HepG2 (cell line): ENCODE results near the gene WIZ. TPM values are rescaled to one million over a fixed set of nuclear protein-coding genes. Genes with fewer than 3 reads are reported as not detected.

Experiments
- ATAC-seq: fragments of 200-7000 bp; cut with Tn5 transposase; 3 replicates; pipeline ENCODE4 v1.9.1; 2020; ENCODE audit warnings: mild to moderate bottlenecking, moderate library complexity
- BruUV-seq: library from RNA; stranded (reverse); fragments of 400-500 nt; replicated peaks from 2 replicates; lab custom pipeline; 2021; lab: Mats Ljungman, UMichigan
- CTCF ChIA-PET: fragments of 300-600 bp; formaldehyde crosslinking; extraction: SDS; loops from one replicate; lab custom pipeline; 2021; ENCODE audit warnings: low total read pairs, inconsistent platforms, low intra/inter-chr PET ratio; lab: Yijun Ruan, JAX
- POLR2A ChIA-PET: fragments of 350-600 bp; sonication (Branson Sonifier 250); formaldehyde crosslinking; loops from one replicate; lab custom pipeline; 2020; ENCODE audit warnings: antibody characterized with exemption, inconsistent platforms; lab: Yijun Ruan, JAX
- DNase-seq: peaks from one replicate; pipeline ENCODE4 v3.0.0-alpha.2; 2015; ENCODE audit warnings: low spot score
- FAIRE-seq: peaks from 3 replicates; lab custom pipeline; 2011; peaks lifted over from hg19 to GRCh38; lab: Jason Lieb, UNC
- H2AFZ ChIP-seq: one replicate; pipeline ENCODE4 v1.6.1; 2011; ENCODE audit warnings: low read length, inconsistent platforms
- H3K27ac ChIP-seq: fragments of 300-600 bp; 3 replicates; pipeline ENCODE4 v1.8.0; 2011; ENCODE audit warnings: mixed run types, mild to moderate bottlenecking, mixed read lengths, low read length, inconsistent platforms; ENCODE audit not compliant: insufficient read depth; ENCODE audit errors: extremely low read length
- H3K27me3 ChIP-seq, 2 experiments: fragments of 200-600 bp in 1 of 2; 2 replicates in 1 of 2; 3 replicates in 1 of 2; pipeline versions ENCODE4 v1.6.0 to v1.8.0; 2011; ENCODE audit warnings: low read length in 2 of 2, mild to moderate bottlenecking in 2 of 2, moderate library complexity in 2 of 2, inconsistent platforms in 1 of 2; ENCODE audit not compliant: insufficient read depth in 2 of 2, control insufficient read depth in 1 of 2
- H3K36me3 ChIP-seq, 2 experiments: fragments of 200-600 bp in 1 of 2; replicated peaks in 1 of 2; 2 replicates in 1 of 2; 3 replicates in 1 of 2; pipeline versions ENCODE4 v1.5.1 to v1.8.0; 2011; ENCODE audit warnings: low read length in 2 of 2, inconsistent platforms in 1 of 2; ENCODE audit not compliant: insufficient read depth in 2 of 2, control insufficient read depth in 1 of 2
- H3K4me1 ChIP-seq: 2 replicates; pipeline ENCODE4 v1.5.1; 2012; ENCODE audit warnings: low read length, inconsistent platforms; ENCODE audit not compliant: insufficient read depth
- H3K4me2 ChIP-seq: 2 replicates; pipeline ENCODE4 v1.6.0; 2011; ENCODE audit warnings: low read depth, low read length, inconsistent platforms
- H3K4me3 ChIP-seq, 3 experiments: fragments of 200-600 bp in 1 of 3; sonication (generic), shearing (Covaris generic) in 1 of 3; replicated peaks in 1 of 3; 2 replicates each; pipeline ENCODE4 v1.5.1; 2011 to 2016; ENCODE audit warnings: low read length in 3 of 3, inconsistent platforms in 2 of 3, low read depth in 2 of 3, mild to moderate bottlenecking in 2 of 3, control low read depth in 1 of 3, mixed read lengths in 1 of 3; ENCODE audit not compliant: insufficient read depth in 1 of 3
- H3K79me2 ChIP-seq: one replicate; pipeline ENCODE4 v1.6.1; 2011; ENCODE audit warnings: low read length, inconsistent platforms; ENCODE audit not compliant: insufficient read depth
- H3K9ac ChIP-seq: 2 replicates; pipeline ENCODE4 v1.6.0; 2011; ENCODE audit warnings: mild to moderate bottlenecking, low read depth, low read length, inconsistent platforms; ENCODE audit not compliant: insufficient read depth
- H3K9me3 ChIP-seq: 2 replicates; pipeline ENCODE4 v1.5.1; 2012; ENCODE audit warnings: mild to moderate bottlenecking, low read length
- H4K20me1 ChIP-seq: 2 replicates; pipeline ENCODE4 v1.6.0; 2011; ENCODE audit warnings: inconsistent platforms, mild to moderate bottlenecking, low read length, moderate library complexity; ENCODE audit not compliant: insufficient read depth
- ELF1 ChIP-seq: sonication (generic); formaldehyde crosslinking; IDR thresholded peaks from 2 replicates; pipeline ENCODE4 v1.4.0; 2020; ENCODE audit warnings: missing genetic modification reagents
- HIC2 ChIP-seq: sonication (generic); formaldehyde crosslinking; IDR thresholded peaks from 2 replicates; pipeline ENCODE4 v1.9.0; 2022; ENCODE audit warnings: low read depth, missing genetic modification reagents
- HNF1A ChIP-seq, 2 experiments: sonication (generic) in 1 of 2; formaldehyde crosslinking in 1 of 2; IDR thresholded peaks; 2 replicates each; pipeline versions ENCODE4 v1.4.0 to v1.6.1; 2016 to 2020; ENCODE audit warnings: borderline replicate concordance in 1 of 2, low read depth in 1 of 2, mild to moderate bottlenecking in 1 of 2, missing genetic modification reagents in 1 of 2
- MXD4 ChIP-seq: IDR thresholded peaks from 2 replicates; pipeline ENCODE4 v1.6.1; 2016; ENCODE audit warnings: mild to moderate bottlenecking, missing biosample characterization, missing genetic modification reagents
- NR0B2 ChIP-seq: sonication (generic); formaldehyde crosslinking; IDR thresholded peaks from 2 replicates; pipeline ENCODE4 v1.4.0; 2020; ENCODE audit warnings: mild to moderate bottlenecking, missing genetic modification reagents
- PATZ1 ChIP-seq: sonication (generic); formaldehyde crosslinking; IDR thresholded peaks from 2 replicates; pipeline ENCODE4 v1.4.0; 2020; ENCODE audit warnings: missing genetic modification reagents
- SP5 ChIP-seq: IDR thresholded peaks from 2 replicates; pipeline ENCODE4 v1.6.1; 2016; ENCODE audit warnings: low read depth, borderline replicate concordance
- TFDP2 ChIP-seq: sonication (generic); formaldehyde crosslinking; IDR thresholded peaks from 2 replicates; pipeline ENCODE4 v1.4.0; 2020; ENCODE audit warnings: missing genetic modification reagents
- ZNF20 ChIP-seq: sonication (generic); formaldehyde crosslinking; IDR thresholded peaks from 2 replicates; pipeline ENCODE4 v1.4.0; 2020; ENCODE audit warnings: mild to moderate bottlenecking, moderate library complexity, missing genetic modification reagents
- ZNF7 ChIP-seq: IDR thresholded peaks from 2 replicates; pipeline ENCODE4 v1.6.1; 2016; ENCODE audit warnings: missing biosample characterization, missing genetic modification reagents
- ZNF841 ChIP-seq: sonication (generic); formaldehyde crosslinking; IDR thresholded peaks from 2 replicates; pipeline ENCODE4 v1.8.1; 2023; ENCODE audit warnings: missing genetic modification reagents, borderline replicate concordance
- ZSCAN9 ChIP-seq: IDR thresholded peaks from 2 replicates; pipeline ENCODE4 v1.6.1; 2016; ENCODE audit warnings: borderline replicate concordance
- WGBS: methylation state at CpG from one replicate; pipeline ENCODE4 v1.1.6; 2017; ENCODE audit warnings: low lambda C conversion rate; 5-methylcytosine and 5-hydroxymethylcytosine counted together
- in situ Hi-C: cut with HindIII; loops from 2 replicates; pipeline ENCODE4 v1.10.0; 2017; ENCODE audit warnings: low pct_unique_long_range_greater_than_20kb; ENCODE audit not compliant: extremely low pct_ligation_motif_present
- intact Hi-C: fragments of 100-400 bp; cut with micrococcal nuclease; formaldehyde crosslinking; loops from one replicate; pipeline ENCODE4 v1.10.0; 2022; ENCODE audit not compliant: unreplicated experiment
- polyA plus RNA-seq, 8 experiments: library from polyadenylated mRNA; depleted of rRNA in 3 of 8; stranded (reverse) in 7 of 8; unstranded in 1 of 8; fragments of >200 nt; fragmentation: Illumina TruSeq in 4 of 8; extraction: Trizol in 4 of 8; gene quantifications; 2 replicates each; pipeline versions ENCODE4 v1.2.1 to v1.2.3, GENCODE V29; 2011 to 2016; ENCODE audit warnings: low read depth in 4 of 8, missing spikeins in 1 of 8, mixed read lengths in 1 of 8; ENCODE audit not compliant: insufficient read depth in 1 of 8
- total RNA-seq, 5 experiments: library from RNA; depleted of rRNA; stranded (reverse); fragments of >200 nt; fragmentation: Illumina TruSeq; extraction: Trizol; gene quantifications; 2 replicates each; pipeline ENCODE4 v1.2.3, GENCODE V29; 2016; ENCODE audit warnings: low read depth in 1 of 5

The WIZ gene
- total and polyA plus RNA-seq, 2 of the 13 experiments (the other 11 are each of a cell fraction or from before 2014, with no cell fraction given), result 4.7 to 4.8 TPM

GRCh38 chr19:15374796-15375440 is 74.8 kb downstream of the WIZ start:
- ChIA-PET POLR2A (interaction anchor here (1.5 kb wide), 1 partner anchor 44 kb away, joined by 4 read pairs; the partner anchor contains the start of gene AKAP8L), CTCF (no interaction called here)
- BruUV-seq, result no TSS peak
- DNase-seq, result no peak
- Histone ChIP-seq H3K27ac (no peak overlapping the region), H3K4me3 (no peak overlapping the region), H4K20me1 (peaks cover 36% of the 10 kb centered on the region), H3K27me3 (no peaks in the 10 kb centered on the region; a peak in 1 of 5 replicates), H3K4me1 (peaks cover 23% of the 10 kb centered on the region), H3K79me2 (peaks cover 60% of the 10 kb centered on the region), H3K9ac (no peak overlapping the region), H3K36me3 (peaks cover 18 to 51% of the 10 kb centered on the region in 2 experiments), H2AFZ (no peak overlapping the region), H3K9me3 (no peaks in the 10 kb centered on the region), H3K4me2 (no peak overlapping the region)
- intact Hi-C loops, result loop anchor here (5.0 to 10.0 kb wide), 3 partner anchors 37 to 90 kb away; no protein-coding TSS in a partner anchor
- in situ Hi-C loops, result no loop called here
- WGBS, result 97% methylated on average over 11 of the region's 24 CpGs
- ATAC-seq, result no peak
- no peak for FAIRE-seq
- no peak for TF ChIP-seq HNF1A (IDR thresholded peaks at IDR 0.05; ENCODE audit: low read depth)
- no peak for TF ChIP-seq HNF1A (CRISPR knock-in tag; IDR thresholded peaks at IDR 0.05; ENCODE audit: borderline replicate concordance)
- TF ChIP-seq HIC2, result no peak
- no peak for TF ChIP-seq NR0B2 (CRISPR knock-in tag)
- no peak for TF ChIP-seq TFDP2
- no peak for TF ChIP-seq PATZ1 (CRISPR knock-in tag)
- TF ChIP-seq ZNF7 (CRISPR knock-in tag), result no peak
- TF ChIP-seq ZSCAN9 (CRISPR knock-in tag), result no peak
- no peak for TF ChIP-seq MXD4
- no peak for TF ChIP-seq ZNF841 (CRISPR knock-in tag)
- no peak for TF ChIP-seq ZNF20 (CRISPR knock-in tag)
- no peak for TF ChIP-seq SP5
- TF ChIP-seq ELF1 (CRISPR knock-in tag), result no peak
